Gastrocnemius medialis (tissue), 4 donors: ENCODE results near the gene ZNF497. TPM values are rescaled to one million over a fixed set of nuclear protein-coding genes. Genes with fewer than 3 reads are reported as not detected.

ENCODE experiments used
- ATAC-seq, 2 donors: fragments of 150-250 bp; one replicate each; pipeline ENCODE4 v1.9.1; 2016
- DNase-seq, 2 donors: peaks; one replicate each; pipeline ENCODE4 v3.0.0-alpha.2; 2019
- H3K27ac ChIP-seq, 4 donors: fragments of 200-600 bp; sonication (generic); 1 replicate in 1 of 4; 2 replicates in 3 of 4; pipeline ENCODE4 v1.5.1; 2016 to 2018; ENCODE audit warnings: mild to moderate bottlenecking in 2 of 4, moderate library complexity in 1 of 4
- H3K27me3 ChIP-seq, 3 donors: fragments of 200-600 bp; sonication (generic) in 2 of 3; 1 replicate in 1 of 3; 2 replicates in 2 of 3; pipeline versions ENCODE4 v1.5.1 to v1.6.0; 2016 to 2019; ENCODE audit warnings: mild to moderate bottlenecking in 1 of 3, moderate library complexity in 1 of 3
- H3K36me3 ChIP-seq, 2 donors: fragments of 200-600 bp; sonication (generic) in 1 of 2; one replicate each; pipeline ENCODE4 v1.5.1; 2017 to 2018
- H3K4me1 ChIP-seq, 2 donors: fragments of 200-600 bp; sonication (generic) in 1 of 2; one replicate each; pipeline ENCODE4 v1.5.1; 2016 to 2017; ENCODE audit warnings: mild to moderate bottlenecking in 2 of 2
- H3K4me3 ChIP-seq, 4 donors: fragments of 200-600 bp; sonication (generic) in 3 of 4; 1 replicate in 1 of 4; 2 replicates in 3 of 4; pipeline ENCODE4 v1.5.1; 2016 to 2019; ENCODE audit warnings: mild to moderate bottlenecking in 2 of 4
- H3K9me3 ChIP-seq, 3 donors: fragments of 200-600 bp; sonication (generic) in 2 of 3; 1 replicate in 1 of 3; 2 replicates in 2 of 3; pipeline ENCODE4 v1.5.1; 2016 to 2019
- CTCF ChIP-seq, 5 experiments: fragments of 450-650 bp in 3 of 5; fragments of 200-600 bp in 2 of 5; sonication (generic) in 2 of 5; IDR thresholded peaks in 4 of 5; conservative IDR thresholded peaks in 1 of 5; 1 replicate in 4 of 5; 2 replicates in 1 of 5; pipeline ENCODE4 v1.5.1; 2016 to 2019; ENCODE audit warnings: antibody characterized with exemption in 5 of 5, mild to moderate bottlenecking in 3 of 5, moderate library complexity in 3 of 5
- POLR2A ChIP-seq, 2 donors: fragments of 450-650 bp; IDR thresholded peaks; one replicate each; pipeline ENCODE4 v1.6.1; 2017; ENCODE audit warnings: antibody characterized with exemption in 2 of 2, mild to moderate bottlenecking in 2 of 2, moderate library complexity in 2 of 2
- in situ Hi-C, 4 donors: fragments of 200-750 bp; cut with MboI; loops; one replicate each; pipeline versions ENCODE4 v1.15.0 to v1.8.0; 2017; ENCODE audit warnings: low sequenced_read_pairs in 4 of 4
- intact Hi-C: fragments of 100-400 bp; cut with DNase I; formaldehyde crosslinking; loops from one replicate; pipeline ENCODE4 v1.15.1; 2023; ENCODE audit warnings: low total_unique reads
- total RNA-seq, 4 donors: library from RNA; depleted of rRNA; stranded (reverse); fragments of >200 nt; gene quantifications; one replicate each; pipeline versions ENCODE4 v1.1.0 to v1.2.3, GENCODE V29; 2016

The ZNF497 gene
- total RNA-seq, 4 donors from 2014 or later = 0.07 to 0.87 (median 0.36) TPM; not detected in 1

DNA sequence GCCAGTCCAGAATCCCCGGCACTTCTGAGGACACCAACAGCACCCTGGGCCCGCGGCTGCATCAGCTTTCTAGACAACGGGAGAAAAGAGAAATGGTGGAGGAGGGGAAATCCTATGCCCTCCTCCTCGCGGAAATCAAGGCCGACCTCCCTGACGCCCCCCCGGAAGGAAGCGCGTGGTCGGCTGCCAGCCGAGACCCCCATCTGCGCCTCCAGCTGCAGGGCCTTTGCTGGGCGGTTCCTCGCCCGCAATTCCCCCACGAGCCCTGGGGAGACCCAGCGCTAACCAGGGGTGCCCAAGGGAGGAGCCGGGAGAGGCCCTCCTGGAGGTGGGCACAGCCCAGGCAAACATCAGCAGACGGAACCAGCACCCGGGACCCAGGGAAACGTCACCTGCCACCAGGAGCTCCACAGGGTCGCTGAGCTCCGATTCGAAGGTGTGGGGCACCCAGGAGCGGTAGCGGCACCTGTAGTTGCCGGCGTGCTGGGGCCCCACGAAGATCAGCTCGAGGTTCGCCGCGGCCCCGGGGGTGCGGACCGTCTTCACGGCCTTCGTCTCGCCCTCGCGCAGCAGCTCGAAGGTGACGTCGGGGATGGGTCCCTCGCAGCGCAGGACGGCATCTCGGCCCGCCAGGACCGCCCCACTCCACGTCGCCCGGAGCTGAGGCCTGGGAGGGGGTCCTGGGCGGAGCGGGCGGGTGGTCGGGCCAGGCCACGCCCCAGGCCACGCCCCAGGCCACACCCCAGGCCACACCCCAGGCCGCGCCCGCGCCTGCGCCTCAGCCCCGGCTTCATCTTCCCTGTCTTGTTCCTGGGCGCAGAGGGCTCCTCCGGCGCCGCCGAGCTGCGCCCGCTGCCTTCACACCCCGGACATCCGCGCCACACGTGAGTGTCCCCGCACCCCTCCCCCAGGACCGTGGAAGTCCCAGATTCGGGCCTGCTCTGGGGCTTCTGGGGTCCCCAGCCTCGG lies 15.3 kb downstream of the ZNF497 start:
- Histone ChIP-seq H3K27ac (peak overlapping the region; percentile 30 to 68 (median 48)), H3K4me1 (no peaks in the 10 kb centered on the region), H3K4me3 (peak overlapping the region; percentile 55 to 57 (median 56)), H3K36me3 (no peaks in the 10 kb centered on the region), H3K9me3 (no peaks in the 10 kb centered on the region), H3K27me3 (peaks cover 15 to 41% (median 31%) of the 10 kb centered on the region in 3 donors)
- ATAC-seq = peak; percentile 44 to 78
- in situ Hi-C loops (no loop called here), intact Hi-C loops (no loop called here)
- TF ChIP-seq POLR2A (IDR thresholded peaks at IDR 0.05) (peak in 1 of 2 donors; percentile 23), CTCF (IDR thresholded peaks at IDR 0.05 in 4 of 5, conservative IDR thresholded peaks at IDR 0.05 in 1 of 5) (no peak)
- DNase-seq = no peak

- no peak for DNase-seq
- Histone ChIP-seq H3K4me3 (no peak overlapping the region), H3K27ac (no peak overlapping the region), H3K36me3 (no peaks in the 10 kb centered on the region), H3K9me3 (no peaks in the 10 kb centered on the region), H3K4me1 (no peaks in the 10 kb centered on the region), H3K27me3 (peaks cover 15 to 34% (median 24%) of the 10 kb centered on the region in 3 donors)
- ATAC-seq = no peak
- intact Hi-C loops (no loop called here), in situ Hi-C loops (no loop called here)
- no peak for TF ChIP-seq POLR2A (IDR thresholded peaks at IDR 0.05)
- no peak for TF ChIP-seq CTCF (IDR thresholded peaks at IDR 0.05 in 4 of 5, conservative IDR thresholded peaks at IDR 0.05 in 1 of 5)
These were observed 17.0 kb downstream of the ZNF497 start for GRCh38 chr19:58345558-58345957.

DNA sequence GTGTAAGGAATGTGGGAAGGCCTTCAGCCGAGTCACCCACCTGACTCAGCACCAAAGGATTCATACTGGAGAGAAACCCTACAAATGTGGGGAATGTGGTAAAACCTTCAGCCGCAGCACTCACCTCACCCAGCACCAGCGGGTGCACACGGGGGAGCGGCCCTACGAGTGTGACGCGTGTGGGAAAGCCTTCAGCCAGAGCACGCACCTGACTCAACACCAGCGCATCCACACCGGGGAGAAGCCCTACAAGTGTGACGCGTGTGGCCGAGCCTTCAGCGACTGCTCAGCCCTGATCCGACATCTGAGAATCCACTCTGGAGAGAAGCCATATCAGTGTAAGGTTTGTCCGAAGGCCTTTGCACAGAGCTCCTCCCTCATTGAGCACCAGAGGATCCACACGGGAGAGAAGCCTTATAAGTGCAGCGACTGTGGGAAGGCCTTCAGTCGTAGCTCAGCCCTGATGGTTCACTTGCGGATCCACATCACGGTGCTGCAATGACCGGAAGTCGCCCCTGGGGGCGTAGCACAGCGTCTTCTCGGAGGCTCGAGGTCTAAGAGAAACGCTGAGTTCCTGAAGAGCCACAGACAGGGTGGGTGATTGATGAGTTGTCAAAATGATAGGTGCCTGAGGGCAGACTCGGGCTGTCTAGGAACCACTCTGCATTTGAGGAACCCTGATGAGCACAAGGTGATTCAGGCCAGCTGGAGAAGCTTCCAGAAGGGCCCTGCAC lies 23.6 kb downstream of the ZNF497 start:
- in situ Hi-C loops (no loop called here), intact Hi-C loops (no loop called here)
- no peaks in the 10 kb centered on the region for H3K4me1 ChIP-seq
- TF ChIP-seq POLR2A (IDR thresholded peaks at IDR 0.05) (no peak), CTCF (IDR thresholded peaks at IDR 0.05 in 4 of 5, conservative IDR thresholded peaks at IDR 0.05 in 1 of 5) (no peak)
- DNase-seq = no peak
- H3K4me3 ChIP-seq = no peak overlapping the region
- no peak for ATAC-seq
- peaks cover 0 to 53% of the 10 kb centered on the region in 2 donors for H3K36me3 ChIP-seq
- no peaks in the 10 kb centered on the region for H3K9me3 ChIP-seq
- no peaks in the 10 kb centered on the region for H3K27me3 ChIP-seq
- H3K27ac ChIP-seq = no peak overlapping the region

DNA sequence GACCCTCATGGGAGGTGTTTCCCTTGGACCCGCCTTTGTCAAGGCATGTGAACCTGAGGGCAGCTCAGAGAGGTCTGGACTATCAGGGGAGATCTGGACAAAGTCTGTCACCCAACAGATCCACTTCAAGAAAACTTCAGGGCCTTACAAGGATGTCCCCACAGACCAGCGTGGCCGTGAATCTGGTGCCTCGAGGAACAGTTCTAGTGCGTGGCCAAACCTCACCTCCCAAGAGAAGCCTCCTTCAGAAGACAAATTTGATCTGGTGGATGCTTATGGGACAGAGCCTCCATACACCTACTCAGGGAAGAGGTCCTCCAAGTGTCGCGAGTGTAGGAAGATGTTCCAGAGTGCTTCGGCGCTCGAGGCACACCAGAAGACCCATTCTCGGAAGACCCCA lies 24.2 kb downstream of the ZNF497 start:
- DNase-seq = no peak
- H3K4me3 ChIP-seq = no peak overlapping the region
- H3K27ac ChIP-seq = no peak overlapping the region
- intact Hi-C loops = no loop called here
- H3K4me1 ChIP-seq = no peaks in the 10 kb centered on the region
- no peak for TF ChIP-seq CTCF (IDR thresholded peaks at IDR 0.05 in 4 of 5, conservative IDR thresholded peaks at IDR 0.05 in 1 of 5)
- no peak for TF ChIP-seq POLR2A (IDR thresholded peaks at IDR 0.05)
- ATAC-seq = no peak
- in situ Hi-C loops = no loop called here
- no peaks in the 10 kb centered on the region for H3K27me3 ChIP-seq
- peaks cover 0 to 53% of the 10 kb centered on the region in 2 donors for H3K36me3 ChIP-seq
- no peaks in the 10 kb centered on the region for H3K9me3 ChIP-seq
